ENCODE measurements around the gene CHRM1.
"Not testable (repeated sequence)": the region's sequence is repeated elsewhere in the genome, so short reads cannot be mapped to it uniquely, and the experiment has no call there.

The CHRM1 gene

DNA sequence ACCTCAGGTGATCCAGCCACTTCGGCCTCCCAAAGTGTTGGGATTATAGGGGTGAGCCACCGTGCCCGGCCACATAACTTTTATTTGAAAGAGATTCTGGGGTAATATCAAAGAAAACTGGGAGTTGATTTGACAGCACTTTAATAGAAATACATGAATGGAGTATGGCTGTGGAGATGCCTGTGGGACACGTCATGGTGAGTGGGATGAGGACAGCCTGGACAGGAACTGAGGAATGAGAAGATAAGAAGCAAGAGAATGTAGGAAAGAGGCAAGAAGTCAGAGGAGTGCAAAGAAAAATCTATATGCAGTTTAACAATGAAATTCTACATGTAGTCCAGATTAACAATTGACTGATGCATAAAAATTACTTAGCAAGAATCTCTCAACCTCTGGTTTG is 32.6 kb upstream of the CHRM1 start:
- no peak overlapping the region for H3K27ac ChIP-seq
- no peaks in the 10 kb centered on the region for H3K9me3 ChIP-seq (ENCODE audit: control insufficient read depth, low read length)
- peaks cover 4% of the 10 kb centered on the region for H3K4me1 ChIP-seq
- no peak overlapping the region for H2AFZ ChIP-seq
- H3K4me2 ChIP-seq (ENCODE audit: low read length) = no peak overlapping the region
- H3K36me3 ChIP-seq (ENCODE audit: control insufficient read depth, insufficient read depth, low read length) = no peaks in the 10 kb centered on the region
- no peak overlapping the region for H3K9ac ChIP-seq
- H3K4me3 ChIP-seq (ENCODE audit: low read depth, low read length) = no peak overlapping the region
- TF ChIP-seq, protein P1, sequence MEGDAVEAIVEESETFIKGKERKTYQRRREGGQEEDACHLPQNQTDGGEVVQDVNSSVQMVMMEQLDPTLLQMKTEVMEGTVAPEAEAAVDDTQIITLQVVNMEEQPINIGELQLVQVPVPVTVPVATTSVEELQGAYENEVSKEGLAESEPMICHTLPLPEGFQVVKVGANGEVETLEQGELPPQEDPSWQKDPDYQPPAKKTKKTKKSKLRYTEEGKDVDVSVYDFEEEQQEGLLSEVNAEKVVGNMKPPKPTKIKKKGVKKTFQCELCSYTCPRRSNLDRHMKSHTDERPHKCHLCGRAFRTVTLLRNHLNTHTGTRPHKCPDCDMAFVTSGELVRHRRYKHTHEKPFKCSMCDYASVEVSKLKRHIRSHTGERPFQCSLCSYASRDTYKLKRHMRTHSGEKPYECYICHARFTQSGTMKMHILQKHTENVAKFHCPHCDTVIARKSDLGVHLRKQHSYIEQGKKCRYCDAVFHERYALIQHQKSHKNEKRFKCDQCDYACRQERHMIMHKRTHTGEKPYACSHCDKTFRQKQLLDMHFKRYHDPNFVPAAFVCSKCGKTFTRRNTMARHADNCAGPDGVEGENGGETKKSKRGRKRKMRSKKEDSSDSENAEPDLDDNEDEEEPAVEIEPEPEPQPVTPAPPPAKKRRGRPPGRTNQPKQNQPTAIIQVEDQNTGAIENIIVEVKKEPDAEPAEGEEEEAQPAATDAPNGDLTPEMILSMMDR (IDR thresholded peaks at IDR 0.05) = no peak
- no peaks in the 10 kb centered on the region for H3K79me2 ChIP-seq
- no peaks in the 10 kb centered on the region for H3K27me3 ChIP-seq (ENCODE audit: control insufficient read depth, insufficient read depth, low read length)

DNA sequence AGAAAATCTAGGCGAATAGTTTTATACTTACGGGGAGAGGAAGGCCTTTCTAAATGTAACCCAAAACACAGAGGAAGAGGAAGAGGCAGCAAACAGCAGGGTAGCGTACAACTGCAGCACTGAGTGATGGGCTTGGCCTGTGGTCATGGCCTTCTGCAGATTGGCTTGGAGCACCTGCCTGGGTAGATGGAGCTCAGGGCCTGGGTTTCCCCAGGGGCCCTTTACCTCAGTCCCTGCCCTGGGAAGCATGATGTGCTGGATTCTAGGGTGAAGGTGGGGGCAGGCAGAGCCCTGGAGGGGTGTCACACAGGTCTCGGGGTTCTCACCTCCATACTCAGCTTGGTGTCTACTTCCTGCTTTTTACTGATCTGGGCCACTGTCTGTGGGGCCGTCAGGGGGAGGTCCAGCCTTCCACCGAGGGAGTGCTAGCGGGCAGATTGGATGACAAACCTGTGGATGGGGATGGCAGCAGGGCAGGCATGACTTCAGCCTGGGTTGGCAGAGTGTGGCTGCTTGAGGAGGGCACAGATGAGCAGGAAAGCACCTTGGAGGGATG is 27.7 kb upstream of the CHRM1 start:
- no peaks in the 10 kb centered on the region for H3K79me2 ChIP-seq
- no peaks in the 10 kb centered on the region for H3K4me1 ChIP-seq
- no peak overlapping the region for H3K4me3 ChIP-seq (ENCODE audit: low read depth, low read length)
- no peaks in the 10 kb centered on the region for H3K36me3 ChIP-seq (ENCODE audit: control insufficient read depth, insufficient read depth, low read length)
- no peak overlapping the region for H3K9ac ChIP-seq
- no peaks in the 10 kb centered on the region for H3K9me3 ChIP-seq (ENCODE audit: control insufficient read depth, low read length)
- TF ChIP-seq, protein P1 (IDR thresholded peaks at IDR 0.05) = no peak
- no peaks in the 10 kb centered on the region for H3K27me3 ChIP-seq (ENCODE audit: control insufficient read depth, insufficient read depth, low read length)
- no peak overlapping the region for H3K4me2 ChIP-seq (ENCODE audit: low read length)
- H3K27ac ChIP-seq = no peak overlapping the region
- no peak overlapping the region for H2AFZ ChIP-seq

DNA sequence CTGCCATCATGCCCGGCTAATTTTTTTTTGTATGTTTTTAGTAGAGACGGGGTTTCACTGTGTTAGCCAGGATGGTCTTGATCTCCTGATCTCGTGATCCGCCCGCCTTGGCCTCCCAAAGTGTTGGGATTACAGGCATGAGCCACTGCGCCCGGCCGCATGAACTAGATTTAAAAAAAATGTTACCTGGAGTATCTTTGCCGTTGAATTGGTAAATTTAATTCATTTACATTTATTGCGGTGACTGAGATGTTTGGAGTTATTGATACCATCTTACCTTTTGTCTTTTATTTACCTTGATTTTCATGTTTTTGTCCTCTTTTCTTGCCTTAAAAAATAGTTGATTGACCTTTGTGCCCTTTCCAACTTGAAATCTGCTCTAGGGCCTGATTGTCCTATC is 24.4 kb upstream of the CHRM1 start:
- not testable (repeated sequence) for H3K9me3 ChIP-seq (ENCODE audit: control insufficient read depth, low read length); H3K4me3 ChIP-seq (ENCODE audit: low read depth, low read length); H3K79me2 ChIP-seq; H3K27me3 ChIP-seq (ENCODE audit: control insufficient read depth, insufficient read depth, low read length); H2AFZ ChIP-seq; H3K4me2 ChIP-seq (ENCODE audit: low read length); H3K9ac ChIP-seq; H3K27ac ChIP-seq; H3K36me3 ChIP-seq (ENCODE audit: control insufficient read depth, insufficient read depth, low read length); H3K4me1 ChIP-seq

DNA sequence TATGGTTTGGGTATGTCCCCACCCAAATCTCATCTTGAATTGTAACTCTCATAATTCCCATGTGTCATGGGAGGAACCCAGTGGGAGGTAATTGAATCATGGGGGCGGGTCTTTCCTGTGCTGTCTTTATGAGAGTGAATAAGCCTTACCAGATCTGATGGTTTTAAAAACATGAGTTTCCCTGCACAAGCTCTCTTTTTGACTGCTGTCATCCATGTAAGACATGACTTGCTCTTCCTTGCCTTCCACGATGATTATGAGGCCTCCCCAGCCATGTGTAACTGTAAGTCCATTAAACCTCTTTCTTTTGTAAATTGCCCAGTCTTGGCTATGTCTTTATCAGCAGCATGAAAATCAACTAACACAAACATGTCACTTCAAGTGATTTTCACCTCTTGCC is 16.4 kb upstream of the CHRM1 start:
- not testable (repeated sequence) for H2AFZ ChIP-seq; H3K4me3 ChIP-seq (ENCODE audit: low read depth, low read length); H3K9me3 ChIP-seq (ENCODE audit: control insufficient read depth, low read length); H3K79me2 ChIP-seq; H3K36me3 ChIP-seq (ENCODE audit: control insufficient read depth, insufficient read depth, low read length); H3K27ac ChIP-seq; H3K4me1 ChIP-seq; H3K27me3 ChIP-seq (ENCODE audit: control insufficient read depth, insufficient read depth, low read length); H3K4me2 ChIP-seq (ENCODE audit: low read length); H3K9ac ChIP-seq

DNA sequence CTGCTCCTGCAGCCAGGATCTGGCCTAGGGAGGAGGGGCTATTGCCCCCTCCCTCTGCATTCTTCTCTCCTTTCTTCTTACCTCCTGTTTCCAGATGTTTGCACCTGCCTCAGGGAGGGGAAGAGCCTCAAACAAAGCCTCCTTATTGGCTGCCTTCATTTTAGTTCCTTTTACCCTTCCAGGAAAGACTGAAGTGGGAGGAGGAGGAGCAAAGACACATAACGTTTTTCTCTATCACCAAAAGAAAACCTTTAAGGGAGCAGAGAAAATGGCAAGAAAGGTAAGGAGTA is 13.3 kb upstream of the CHRM1 start:
- Histone ChIP-seq H3K9me3 (ENCODE audit: control insufficient read depth, low read length) (no peaks in the 10 kb centered on the region), H2AFZ (no peak overlapping the region), H3K9ac (no peak overlapping the region), H3K4me2 (ENCODE audit: low read length) (no peak overlapping the region), H3K27me3 (ENCODE audit: control insufficient read depth, insufficient read depth, low read length) (no peaks in the 10 kb centered on the region), H3K4me1 (no peaks in the 10 kb centered on the region), H3K79me2 (no peaks in the 10 kb centered on the region), H3K4me3 (ENCODE audit: low read depth, low read length) (no peak overlapping the region), H3K36me3 (ENCODE audit: control insufficient read depth, insufficient read depth, low read length) (no peaks in the 10 kb centered on the region), H3K27ac (no peak overlapping the region)
- TF ChIP-seq, protein P1 (IDR thresholded peaks at IDR 0.05) = no peak

DNA sequence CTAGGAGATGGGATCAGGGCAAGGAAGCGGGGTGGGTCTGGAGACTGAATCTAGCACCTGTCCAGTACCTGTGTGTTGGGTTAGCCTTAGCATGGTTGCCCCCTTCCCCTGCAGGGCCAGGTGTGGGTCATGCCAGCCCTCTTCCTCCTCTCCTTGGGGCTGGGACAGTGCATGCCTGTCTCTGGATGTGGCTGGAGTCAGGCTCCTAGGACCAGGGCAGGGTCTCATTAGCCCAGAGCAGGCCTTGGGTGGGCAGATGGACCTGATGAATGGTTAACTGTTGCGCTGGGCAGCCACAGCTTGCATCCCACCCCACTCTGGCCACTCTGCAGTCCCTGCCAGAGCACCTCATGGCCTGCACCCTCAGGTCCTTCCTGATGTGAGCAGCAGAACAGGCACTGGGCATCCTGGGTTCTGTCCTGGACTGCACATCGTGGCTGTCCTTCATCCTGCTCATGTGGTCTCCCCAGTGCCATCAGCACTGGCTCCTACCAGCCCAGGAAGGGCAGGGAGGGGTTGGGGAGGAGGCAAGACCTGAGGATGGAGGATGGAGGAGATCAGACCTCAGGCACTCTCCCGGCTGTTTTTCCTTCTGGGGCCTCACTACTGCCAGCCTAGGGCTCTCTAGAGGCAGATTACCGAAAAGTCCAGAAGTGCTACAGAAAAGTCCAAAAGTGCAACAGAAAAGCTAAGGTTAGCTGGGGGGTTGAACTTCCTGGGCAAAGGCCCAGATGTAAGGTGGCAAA is 12.8 kb upstream of the CHRM1 start:
- TF ChIP-seq, protein P1 (IDR thresholded peaks at IDR 0.05) = no peak
- H2AFZ ChIP-seq = no peak overlapping the region
- no peaks in the 10 kb centered on the region for H3K9me3 ChIP-seq (ENCODE audit: control insufficient read depth, low read length)
- H3K9ac ChIP-seq = no peak overlapping the region
- H3K27ac ChIP-seq = no peak overlapping the region
- H3K4me1 ChIP-seq = no peaks in the 10 kb centered on the region
- H3K4me3 ChIP-seq (ENCODE audit: low read depth, low read length) = no peak overlapping the region
- no peaks in the 10 kb centered on the region for H3K36me3 ChIP-seq (ENCODE audit: control insufficient read depth, insufficient read depth, low read length)
- H3K4me2 ChIP-seq (ENCODE audit: low read length) = no peak overlapping the region
- no peaks in the 10 kb centered on the region for H3K79me2 ChIP-seq
- H3K27me3 ChIP-seq (ENCODE audit: control insufficient read depth, insufficient read depth, low read length) = no peaks in the 10 kb centered on the region
